Activated CD4-positive, alpha-beta T cell treated with anti-CD3 and anti-CD28 coated beads, Interleukin-2, amount 10 ng/mL, durations not matched to agents 7 days and 5 days (primary cell): ENCODE data around the gene NCCRP1. TPM values are rescaled to one million over a fixed set of nuclear protein-coding genes. Genes with fewer than 3 reads are reported as not detected.

Experiments used
- CTCF ChIA-PET: fragments of 350-600 bp; sonication (Branson Sonifier 250); formaldehyde crosslinking; loops from one replicate; lab custom pipeline; 2021; ENCODE audit warnings: antibody characterized with exemption; lab: Charles Lee
- POLR2A ChIA-PET: fragments of 350-600 bp; sonication (Branson Sonifier 250); formaldehyde crosslinking; loops from one replicate; lab custom pipeline; 2021; ENCODE audit warnings: antibody characterized with exemption; lab: Charles Lee
- DNase-seq: peaks from one replicate; pipeline ENCODE4 v3.0.0-alpha.2; 2020
- H3K27ac Mint-ChIP-seq: one replicate; pipeline ENCODE4 v1.8.0; 2021; ENCODE audit warnings: mild to moderate bottlenecking, moderate library complexity, mixed read lengths
- H3K27me3 Mint-ChIP-seq: one replicate; pipeline ENCODE4 v1.8.0; 2021; ENCODE audit warnings: mixed read lengths
- H3K36me3 Mint-ChIP-seq: one replicate; pipeline ENCODE4 v1.8.0; 2021; ENCODE audit warnings: low read depth, mixed read lengths
- H3K4me1 Mint-ChIP-seq: one replicate; pipeline ENCODE4 v1.8.0; 2021; ENCODE audit warnings: mixed read lengths
- H3K4me3 Mint-ChIP-seq: one replicate; pipeline ENCODE4 v1.8.0; 2021; ENCODE audit warnings: mild to moderate bottlenecking, moderate library complexity, mixed read lengths
- H3K9me3 Mint-ChIP-seq: one replicate; pipeline ENCODE4 v1.8.0; 2021; ENCODE audit warnings: mixed read lengths
- total RNA-seq, 2 experiments: library from RNA; stranded (reverse); gene quantifications; one replicate each; pipeline ENCODE4 v1.2.3, GENCODE V29; 2021

Gene NCCRP1
- total RNA-seq, 2 experiments from 2014 or later: not detected

DNA sequence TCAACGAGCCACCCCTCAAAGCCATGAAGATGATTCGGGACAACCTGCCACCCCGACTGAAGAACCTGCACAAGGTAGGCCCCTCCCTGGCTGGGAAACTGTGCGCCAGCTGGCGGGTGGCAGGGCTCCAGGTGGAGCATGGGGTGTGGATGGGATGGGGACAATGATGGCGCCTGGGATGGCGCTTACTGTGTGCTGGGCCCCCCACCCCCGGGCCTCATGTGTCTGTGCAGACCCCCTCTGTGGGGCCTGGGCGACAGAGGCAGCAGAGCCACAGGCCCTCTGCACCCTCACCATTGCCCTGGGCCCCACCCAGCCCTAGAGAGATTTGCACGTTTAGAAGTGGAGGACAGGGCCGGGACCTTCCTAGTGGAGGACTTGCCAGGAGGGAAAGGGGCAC, 19.0 kb upstream of the NCCRP1 start:
- Mint-ChIP-seq H3K4me3 (no peak overlapping the region), H3K9me3 (no peaks in the 10 kb centered on the region), H3K36me3 (no peaks in the 10 kb centered on the region), H3K27me3 (no peaks in the 10 kb centered on the region), H3K4me1 (no peaks in the 10 kb centered on the region), H3K27ac (no peak overlapping the region)
- ChIA-PET POLR2A (no interaction called here), CTCF (no interaction called here)
- no peak for DNase-seq

- Mint-ChIP-seq H3K9me3 (no peaks in the 10 kb centered on the region), H3K27ac (no peak overlapping the region), H3K4me1 (no peaks in the 10 kb centered on the region), H3K36me3 (no peaks in the 10 kb centered on the region), H3K4me3 (no peak overlapping the region), H3K27me3 (no peaks in the 10 kb centered on the region)
- CTCF ChIA-PET: no interaction called here
- DNase-seq: no peak
- POLR2A ChIA-PET: no interaction called here
Observed at GRCh38 chr19:39178296-39179006, 18.3 kb upstream of the NCCRP1 start.

- H3K27ac Mint-ChIP-seq: no peak overlapping the region
- H3K9me3 Mint-ChIP-seq: no peaks in the 10 kb centered on the region
- H3K36me3 Mint-ChIP-seq: no peaks in the 10 kb centered on the region
- H3K27me3 Mint-ChIP-seq: no peaks in the 10 kb centered on the region
- DNase-seq: no peak
- no peak overlapping the region for H3K4me3 Mint-ChIP-seq
- no peaks in the 10 kb centered on the region for H3K4me1 Mint-ChIP-seq
- ChIA-PET POLR2A (no interaction called here), CTCF (no interaction called here)
Observed at GRCh38 chr19:39179754-39180153, 17.0 kb upstream of the NCCRP1 start.

GRCh38 chr19:39180749-39181148, 16.0 kb upstream of the NCCRP1 start:
- ChIA-PET CTCF (interaction anchor here (0.6 kb wide), 1 partner anchor 757 kb away, joined by 3 read pairs; no protein-coding TSS in a partner anchor), POLR2A (no interaction called here)
- no peak for DNase-seq
- Mint-ChIP-seq H3K4me3 (no peak overlapping the region), H3K36me3 (no peaks in the 10 kb centered on the region), H3K9me3 (no peaks in the 10 kb centered on the region), H3K4me1 (no peaks in the 10 kb centered on the region), H3K27me3 (no peaks in the 10 kb centered on the region), H3K27ac (no peak overlapping the region)

GRCh38 chr19:39181500-39182173, 15.1 kb upstream of the NCCRP1 start:
- Mint-ChIP-seq H3K36me3 (no peaks in the 10 kb centered on the region), H3K4me3 (no peak overlapping the region), H3K9me3 (no peaks in the 10 kb centered on the region), H3K4me1 (no peaks in the 10 kb centered on the region), H3K27me3 (no peaks in the 10 kb centered on the region), H3K27ac (peak overlapping the region; percentile 54)
- POLR2A ChIA-PET: no interaction called here
- CTCF ChIA-PET: no interaction called here
- no peak for DNase-seq

GRCh38 chr19:39182174-39182505, 14.6 kb upstream of the NCCRP1 start:
- H3K27me3 Mint-ChIP-seq: no peaks in the 10 kb centered on the region
- no peaks in the 10 kb centered on the region for H3K9me3 Mint-ChIP-seq
- DNase-seq: no peak
- H3K27ac Mint-ChIP-seq: peak overlapping the region; percentile 54
- H3K4me1 Mint-ChIP-seq: peaks cover under 1% of the 10 kb centered on the region
- CTCF ChIA-PET: no interaction called here
- no peak overlapping the region for H3K4me3 Mint-ChIP-seq
- no peaks in the 10 kb centered on the region for H3K36me3 Mint-ChIP-seq
- POLR2A ChIA-PET: no interaction called here

GRCh38 chr19:39183104-39183503, 13.7 kb upstream of the NCCRP1 start:
- Mint-ChIP-seq H3K27ac (no peak overlapping the region), H3K36me3 (no peaks in the 10 kb centered on the region), H3K27me3 (no peaks in the 10 kb centered on the region), H3K4me1 (peaks cover 2% of the 10 kb centered on the region), H3K9me3 (no peaks in the 10 kb centered on the region), H3K4me3 (no peak overlapping the region)
- ChIA-PET POLR2A (no interaction called here), CTCF (interaction anchor here (0.6 kb wide), 1 partner anchor 61 kb away, joined by 3 read pairs; no protein-coding TSS in a partner anchor)
- no peak for DNase-seq

DNA sequence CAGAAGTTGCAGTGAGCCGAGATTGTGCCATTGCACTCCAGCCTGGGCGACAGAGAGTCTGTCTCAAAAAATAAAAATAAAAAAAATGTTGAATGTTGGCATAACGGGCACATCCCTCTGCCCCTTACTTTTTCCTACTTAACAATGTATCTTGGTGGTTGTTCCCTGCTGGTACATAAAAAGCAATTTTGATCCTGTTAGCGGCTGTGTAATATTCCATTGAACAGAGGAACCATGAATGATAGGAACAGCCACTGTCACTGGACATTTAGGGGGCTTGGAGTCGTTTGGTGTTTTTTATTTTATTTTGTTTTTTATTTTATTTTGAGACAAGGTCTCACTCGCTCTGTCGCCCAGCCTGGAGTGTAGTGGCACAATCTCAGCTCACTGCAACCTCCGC, 10.4 kb upstream of the NCCRP1 start:
- H3K27ac Mint-ChIP-seq: no peak overlapping the region
- ChIA-PET POLR2A (no interaction called here), CTCF (interaction anchor here (1.0 to 1.4 kb wide), 2 partner anchors 41 to 64 kb away, joined by 3 to 4 read pairs; no protein-coding TSS in a partner anchor)
- DNase-seq: no peak
- H3K9me3 Mint-ChIP-seq: no peaks in the 10 kb centered on the region
- H3K4me3 Mint-ChIP-seq: no peak overlapping the region
- no peaks in the 10 kb centered on the region for H3K36me3 Mint-ChIP-seq
- H3K27me3 Mint-ChIP-seq: peaks cover 5% of the 10 kb centered on the region
- peaks cover 2% of the 10 kb centered on the region for H3K4me1 Mint-ChIP-seq

- POLR2A ChIA-PET: no interaction called here
- Mint-ChIP-seq H3K27me3 (peaks cover 7% of the 10 kb centered on the region), H3K36me3 (no peaks in the 10 kb centered on the region), H3K4me3 (no peak overlapping the region), H3K27ac (no peak overlapping the region), H3K4me1 (peaks cover 2% of the 10 kb centered on the region), H3K9me3 (no peaks in the 10 kb centered on the region)
- no peak for DNase-seq
- CTCF ChIA-PET: interaction anchor here (0.6 to 1.4 kb wide), 3 partner anchors 42 to 839 kb away, joined by 3 to 4 read pairs (median 3); no protein-coding TSS in a partner anchor
Observed at GRCh38 chr19:39187552-39187943, 9.2 kb upstream of the NCCRP1 start.

DNA sequence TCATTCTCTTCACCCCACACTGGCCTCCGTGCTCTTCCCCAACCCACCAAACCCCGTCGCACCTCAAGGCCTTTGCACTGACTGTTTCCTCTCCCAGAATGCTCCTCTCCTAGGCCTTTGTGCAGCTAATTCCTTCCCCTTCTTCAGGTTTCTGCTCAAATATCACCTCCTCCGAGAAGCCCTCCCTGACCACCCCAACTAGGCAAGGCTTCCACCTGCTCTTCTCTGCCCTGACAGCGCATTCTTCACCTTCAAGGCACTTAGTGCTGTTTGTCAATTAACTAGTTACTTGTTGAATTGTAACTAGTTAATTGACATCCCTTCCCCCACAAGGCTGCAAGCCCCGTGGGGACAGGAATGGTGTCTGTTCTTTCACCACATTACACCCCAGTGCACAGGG, 7.8 kb upstream of the NCCRP1 start:
- peaks cover 10% of the 10 kb centered on the region for H3K27me3 Mint-ChIP-seq
- H3K4me3 Mint-ChIP-seq: no peak overlapping the region
- H3K36me3 Mint-ChIP-seq: no peaks in the 10 kb centered on the region
- ChIA-PET CTCF (interaction anchor here (0.8 kb wide), 1 partner anchor 40 kb away, joined by 3 read pairs; no protein-coding TSS in a partner anchor), POLR2A (no interaction called here)
- H3K9me3 Mint-ChIP-seq: no peaks in the 10 kb centered on the region
- no peak for DNase-seq
- H3K4me1 Mint-ChIP-seq: peaks cover 2% of the 10 kb centered on the region
- H3K27ac Mint-ChIP-seq: no peak overlapping the region

DNA sequence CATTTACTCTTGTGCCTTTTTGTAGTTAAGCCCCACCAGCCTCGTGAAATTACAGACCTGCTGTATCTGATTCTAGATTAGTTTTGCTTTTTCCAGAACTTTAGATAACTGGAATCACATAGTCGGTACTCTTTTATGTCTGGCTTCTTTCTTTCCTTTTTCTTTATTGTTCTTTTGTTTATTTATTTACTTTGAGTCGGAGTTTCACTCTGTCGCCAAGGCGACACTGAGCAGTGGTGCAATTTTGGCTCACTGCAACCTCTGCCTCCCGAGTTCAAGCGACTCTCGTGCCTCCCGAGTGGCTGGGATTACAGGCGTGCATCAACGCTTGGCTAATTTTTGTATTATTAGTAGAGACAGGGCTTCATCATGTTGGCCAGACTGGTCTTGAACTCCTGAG, 6.0 kb upstream of the NCCRP1 start:
- ChIA-PET CTCF (no interaction called here), POLR2A (no interaction called here)

GRCh38 chr19:39192846-39193245, 3.9 kb upstream of the NCCRP1 start:
- H3K36me3 Mint-ChIP-seq: no peaks in the 10 kb centered on the region
- CTCF ChIA-PET: no interaction called here
- POLR2A ChIA-PET: no interaction called here
- H3K27ac Mint-ChIP-seq: no peak overlapping the region
- peaks cover 40% of the 10 kb centered on the region for H3K27me3 Mint-ChIP-seq
- no peaks in the 10 kb centered on the region for H3K9me3 Mint-ChIP-seq
- H3K4me1 Mint-ChIP-seq: peaks cover 23% of the 10 kb centered on the region
- no peak for DNase-seq
- H3K4me3 Mint-ChIP-seq: no peak overlapping the region

More for the DNA sequence above, 6.0 kb upstream of the NCCRP1 start:
- no peak overlapping the region for H3K27ac Mint-ChIP-seq
- peaks cover 8% of the 10 kb centered on the region for H3K4me1 Mint-ChIP-seq
- DNase-seq: no peak
- H3K9me3 Mint-ChIP-seq: no peaks in the 10 kb centered on the region
- H3K4me3 Mint-ChIP-seq: no peak overlapping the region
- H3K36me3 Mint-ChIP-seq: no peaks in the 10 kb centered on the region
- peaks cover 22% of the 10 kb centered on the region for H3K27me3 Mint-ChIP-seq

DNA sequence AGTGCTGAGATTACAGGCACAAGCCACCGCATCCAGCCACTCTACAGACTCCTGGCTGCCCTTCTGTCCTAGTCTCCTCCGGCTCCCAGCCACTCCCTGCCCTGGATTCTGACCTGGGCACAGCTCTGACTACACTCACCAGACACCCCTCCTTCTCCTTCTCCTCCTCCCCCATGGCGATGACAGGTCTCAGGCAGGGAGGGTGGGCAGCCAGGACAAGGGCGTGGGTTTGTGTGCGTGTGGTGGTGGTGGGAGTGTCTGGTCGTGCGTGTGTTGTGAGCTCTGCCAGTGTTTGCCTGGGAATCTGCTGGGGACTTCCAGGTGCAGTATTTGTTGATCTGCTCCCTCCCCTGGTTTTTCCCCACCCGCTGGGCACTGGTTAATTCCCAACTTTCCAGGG, 3.0 kb upstream of the NCCRP1 start:
- no peaks in the 10 kb centered on the region for H3K36me3 Mint-ChIP-seq
- no peak overlapping the region for H3K27ac Mint-ChIP-seq
- H3K9me3 Mint-ChIP-seq: no peaks in the 10 kb centered on the region
- CTCF ChIA-PET: no interaction called here
- POLR2A ChIA-PET: no interaction called here
- H3K4me3 Mint-ChIP-seq: no peak overlapping the region
- H3K4me1 Mint-ChIP-seq: peaks cover 23% of the 10 kb centered on the region
- no peak for DNase-seq
- H3K27me3 Mint-ChIP-seq: peaks cover 47% of the 10 kb centered on the region
